Liver (tissue), 9 donors: ENCODE measurements around the gene PPP1R18. TPM values are rescaled to one million over a fixed set of nuclear protein-coding genes. Genes with fewer than 3 reads are reported as not detected.
A peak's percentile ranks its signal among the peaks of the same experiment; 100 is the strongest.

Source experiments
- DNase-seq: peaks from one replicate; pipeline ENCODE4 v3.0.0-alpha.2; 2017; ENCODE audit warnings: low spot score
- H3K27ac ChIP-seq, 2 donors: one replicate each; pipeline ENCODE4 v1.7.0; 2013; ENCODE audit warnings: inconsistent platforms in 2 of 2, low read length in 2 of 2, control low read depth in 1 of 2, low read depth in 1 of 2, mild to moderate bottlenecking in 1 of 2
- H3K27me3 ChIP-seq, 4 donors: one replicate each; pipeline versions ENCODE4 v1.6.1 to v1.7.0; 2013; ENCODE audit warnings: low read length in 3 of 4, inconsistent platforms in 1 of 4, mild to moderate bottlenecking in 1 of 4, moderate library complexity in 1 of 4; ENCODE audit not compliant: control insufficient read depth in 4 of 4, insufficient read depth in 4 of 4
- H3K36me3 ChIP-seq, 4 donors: one replicate each; pipeline versions ENCODE4 v1.6.1 to v1.7.0; 2013; ENCODE audit warnings: low read length in 3 of 4, mild to moderate bottlenecking in 3 of 4, low read depth in 1 of 4, moderate library complexity in 1 of 4; ENCODE audit not compliant: control insufficient read depth in 4 of 4, insufficient read depth in 3 of 4
- H3K4me1 ChIP-seq, 4 donors: one replicate each; pipeline versions ENCODE4 v1.6.1 to v1.7.0; 2013; ENCODE audit warnings: low read length in 3 of 4, mild to moderate bottlenecking in 3 of 4, moderate library complexity in 1 of 4; ENCODE audit not compliant: control insufficient read depth in 4 of 4, insufficient read depth in 4 of 4
- H3K4me3 ChIP-seq, 3 donors: one replicate each; pipeline versions ENCODE4 v1.6.1 to v1.7.0; 2013; ENCODE audit warnings: low read length in 3 of 3, control low read depth in 1 of 3, low read depth in 1 of 3, mild to moderate bottlenecking in 1 of 3
- H3K9ac ChIP-seq, 2 donors: one replicate each; pipeline ENCODE4 v1.7.0; 2013; ENCODE audit warnings: low read length in 2 of 2, mild to moderate bottlenecking in 2 of 2, moderate library complexity in 2 of 2, control low read depth in 1 of 2, low read depth in 1 of 2
- H3K9me3 ChIP-seq, 4 donors: one replicate each; pipeline versions ENCODE4 v1.6.1 to v1.7.0; 2013; ENCODE audit warnings: low read length in 3 of 4; ENCODE audit not compliant: control insufficient read depth in 4 of 4
- ATF3 ChIP-seq: IDR thresholded peaks from 2 replicates; pipeline ENCODE4 v1.6.1; 2016; ENCODE audit warnings: antibody characterized with exemption
- EGR1 ChIP-seq, 2 donors: IDR thresholded peaks; 2 replicates each; pipeline ENCODE4 v1.6.1; 2016 to 2018; ENCODE audit warnings: antibody characterized with exemption in 2 of 2, low read depth in 2 of 2
- FOXA1 ChIP-seq: IDR thresholded peaks from 2 replicates; pipeline ENCODE4 v1.6.1; 2016; ENCODE audit warnings: antibody characterized with exemption
- FOXA2 ChIP-seq: IDR thresholded peaks from 2 replicates; pipeline ENCODE4 v1.6.1; 2016; ENCODE audit warnings: antibody characterized with exemption
- GABPA ChIP-seq, 2 donors: IDR thresholded peaks in 1 of 2; conservative IDR thresholded peaks in 1 of 2; 2 replicates each; pipeline ENCODE4 v1.6.1; 2016; ENCODE audit warnings: antibody characterized with exemption in 2 of 2, mild to moderate bottlenecking in 1 of 2, moderate library complexity in 1 of 2
- HNF4A ChIP-seq, 2 donors: conservative IDR thresholded peaks; 2 replicates each; pipeline ENCODE4 v1.6.1; 2016; ENCODE audit warnings: antibody characterized with exemption in 2 of 2, mild to moderate bottlenecking in 2 of 2
- HNF4G ChIP-seq: IDR thresholded peaks from 2 replicates; pipeline ENCODE4 v1.6.1; 2016; ENCODE audit warnings: antibody characterized with exemption
- JUND ChIP-seq, 2 donors: IDR thresholded peaks; 2 replicates each; pipeline ENCODE4 v1.6.1; 2016; ENCODE audit warnings: antibody characterized with exemption in 2 of 2
- MAX ChIP-seq: IDR thresholded peaks from 2 replicates; pipeline ENCODE4 v1.6.1; 2016; ENCODE audit warnings: antibody characterized with exemption
- NR2F2 ChIP-seq: IDR thresholded peaks from 2 replicates; pipeline ENCODE4 v1.6.1; 2016; ENCODE audit warnings: antibody characterized with exemption
- RXRA ChIP-seq, 2 donors: IDR thresholded peaks; 2 replicates each; pipeline ENCODE4 v1.6.1; 2017 to 2018; ENCODE audit warnings: antibody characterized with exemption in 2 of 2, mild to moderate bottlenecking in 1 of 2
- SP1 ChIP-seq: IDR thresholded peaks from 2 replicates; pipeline ENCODE4 v1.6.1; 2018; ENCODE audit warnings: antibody characterized with exemption, mild to moderate bottlenecking
- TAF1 ChIP-seq: conservative IDR thresholded peaks from 2 replicates; pipeline ENCODE4 v1.6.1; 2016; ENCODE audit warnings: antibody characterized with exemption, mild to moderate bottlenecking
- YY1 ChIP-seq: IDR thresholded peaks from 2 replicates; pipeline ENCODE4 v1.6.1; 2016; ENCODE audit warnings: antibody characterized with exemption, mild to moderate bottlenecking
- WGBS: extraction: QIAGEN DNeasy Blood & Tissue Kit; methylation state at CpG from one replicate; pipeline ENCODE4 v1.1.7; 2013; 5-methylcytosine and 5-hydroxymethylcytosine counted together
- polyA plus RNA-seq, 2 donors: library from polyadenylated mRNA; stranded (reverse) in 1 of 2; unstranded in 1 of 2; fragments of 200-250 nt in 1 of 2; fragments of >200 nt in 1 of 2; fragmentation: Nextera tagmentation in 1 of 2; extraction: Ambion mirVana in 1 of 2; gene quantifications; one replicate each; pipeline versions ENCODE4 v1.2.1 to v1.2.3, GENCODE V29; 2013 to 2015
- total RNA-seq, 2 donors: library from RNA; depleted of rRNA; stranded (reverse); fragments of >200 nt; gene quantifications; one replicate each; pipeline ENCODE4 v1.2.3, GENCODE V29; 2014
- TF ChIP-seq, protein P1 (sequence below): IDR thresholded peaks from 2 replicates; pipeline ENCODE4 v1.6.1; 2016; ENCODE audit warnings: antibody characterized with exemption, mild to moderate bottlenecking
- TF ChIP-seq, protein P2 (sequence below): fragments of 150-350 bp; IDR thresholded peaks from 2 replicates; pipeline ENCODE4 v1.5.1; 2017; ENCODE audit warnings: improper control_type of control experiment, low read depth, low read length; ENCODE audit not compliant: missing input control
- TF ChIP-seq, protein P3 (sequence below): IDR thresholded peaks from 2 replicates; pipeline ENCODE4 v1.6.1; 2016; ENCODE audit warnings: antibody characterized with exemption
- donor health status: healthy.
- donor health status: healthy.
- donor health status: healthy.
- donor health status: healthy.
- donor health status: healthy.

The PPP1R18 gene
- total and polyA plus RNA-seq, 4 donors = 7.4 to 17.4 (median 11.5) TPM

- TF ChIP-seq, protein P1, sequence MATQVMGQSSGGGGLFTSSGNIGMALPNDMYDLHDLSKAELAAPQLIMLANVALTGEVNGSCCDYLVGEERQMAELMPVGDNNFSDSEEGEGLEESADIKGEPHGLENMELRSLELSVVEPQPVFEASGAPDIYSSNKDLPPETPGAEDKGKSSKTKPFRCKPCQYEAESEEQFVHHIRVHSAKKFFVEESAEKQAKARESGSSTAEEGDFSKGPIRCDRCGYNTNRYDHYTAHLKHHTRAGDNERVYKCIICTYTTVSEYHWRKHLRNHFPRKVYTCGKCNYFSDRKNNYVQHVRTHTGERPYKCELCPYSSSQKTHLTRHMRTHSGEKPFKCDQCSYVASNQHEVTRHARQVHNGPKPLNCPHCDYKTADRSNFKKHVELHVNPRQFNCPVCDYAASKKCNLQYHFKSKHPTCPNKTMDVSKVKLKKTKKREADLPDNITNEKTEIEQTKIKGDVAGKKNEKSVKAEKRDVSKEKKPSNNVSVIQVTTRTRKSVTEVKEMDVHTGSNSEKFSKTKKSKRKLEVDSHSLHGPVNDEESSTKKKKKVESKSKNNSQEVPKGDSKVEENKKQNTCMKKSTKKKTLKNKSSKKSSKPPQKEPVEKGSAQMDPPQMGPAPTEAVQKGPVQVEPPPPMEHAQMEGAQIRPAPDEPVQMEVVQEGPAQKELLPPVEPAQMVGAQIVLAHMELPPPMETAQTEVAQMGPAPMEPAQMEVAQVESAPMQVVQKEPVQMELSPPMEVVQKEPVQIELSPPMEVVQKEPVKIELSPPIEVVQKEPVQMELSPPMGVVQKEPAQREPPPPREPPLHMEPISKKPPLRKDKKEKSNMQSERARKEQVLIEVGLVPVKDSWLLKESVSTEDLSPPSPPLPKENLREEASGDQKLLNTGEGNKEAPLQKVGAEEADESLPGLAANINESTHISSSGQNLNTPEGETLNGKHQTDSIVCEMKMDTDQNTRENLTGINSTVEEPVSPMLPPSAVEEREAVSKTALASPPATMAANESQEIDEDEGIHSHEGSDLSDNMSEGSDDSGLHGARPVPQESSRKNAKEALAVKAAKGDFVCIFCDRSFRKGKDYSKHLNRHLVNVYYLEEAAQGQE = peak; percentile 60
- TF ChIP-seq EGR1 (IDR thresholded peaks at IDR 0.05; ENCODE audit: low read depth in 2 of 2) = no peak
Observed at GRCh38 chr6:30709101-30709868, 22.8 kb upstream of the PPP1R18 start (continued).

DNA sequence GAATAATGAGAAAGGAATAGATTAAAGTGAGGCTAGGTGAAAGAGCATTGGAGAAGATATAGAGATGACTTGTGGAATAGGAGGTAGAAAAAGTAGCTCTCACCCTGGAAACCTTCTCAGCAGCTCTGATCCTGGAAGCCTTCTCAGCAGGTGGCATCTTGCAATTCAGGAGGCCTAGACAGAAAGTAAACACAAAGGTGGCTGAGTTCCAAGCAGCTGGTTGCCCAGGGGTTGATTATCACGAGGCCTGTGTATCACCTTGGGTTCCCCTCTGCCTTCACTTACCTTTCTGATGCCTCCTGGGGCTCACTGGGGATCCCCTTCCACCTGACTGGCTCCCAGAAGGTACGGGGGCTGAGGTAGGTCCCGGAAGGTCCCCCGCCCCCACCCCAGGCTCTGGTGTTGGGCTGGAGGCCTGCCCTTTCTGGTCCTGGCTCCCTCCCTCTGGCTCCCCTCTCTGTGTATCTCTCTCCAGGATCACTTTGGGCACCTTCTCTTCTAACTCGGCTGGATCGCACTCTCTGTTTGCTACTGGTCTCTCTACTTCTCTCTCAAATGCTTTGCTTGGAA, 20.9 kb upstream of the PPP1R18 start:
- DNase-seq = no peak

GRCh38 chr6:30705620-30706019, 19.2 kb upstream of the PPP1R18 start:
- Histone ChIP-seq H3K4me3 (no peak overlapping the region), H3K9ac (no peak overlapping the region), H3K27ac (no peak overlapping the region), H3K9me3 (no peaks in the 10 kb centered on the region), H3K4me1 (peaks cover 7 to 34% (median 22%) of the 10 kb centered on the region in 4 donors), H3K36me3 (peaks cover 3 to 22% (median 10%) of the 10 kb centered on the region in 4 donors), H3K27me3 (no peaks in the 10 kb centered on the region)
- DNase-seq = no peak
- TF ChIP-seq GABPA (IDR thresholded peaks at IDR 0.05 in 1 of 2, conservative IDR thresholded peaks at IDR 0.05 in 1 of 2) (no peak), YY1 (no peak), FOXA1 (no peak), JUND (IDR thresholded peaks at IDR 0.05) (no peak), HNF4G (no peak), NR2F2 (no peak), HNF4A (conservative IDR thresholded peaks at IDR 0.05) (no peak), ATF3 (no peak), RXRA (IDR thresholded peaks at IDR 0.05) (no peak), MAX (no peak), TAF1 (no peak), SP1 (no peak)
- TF ChIP-seq, protein P2, sequence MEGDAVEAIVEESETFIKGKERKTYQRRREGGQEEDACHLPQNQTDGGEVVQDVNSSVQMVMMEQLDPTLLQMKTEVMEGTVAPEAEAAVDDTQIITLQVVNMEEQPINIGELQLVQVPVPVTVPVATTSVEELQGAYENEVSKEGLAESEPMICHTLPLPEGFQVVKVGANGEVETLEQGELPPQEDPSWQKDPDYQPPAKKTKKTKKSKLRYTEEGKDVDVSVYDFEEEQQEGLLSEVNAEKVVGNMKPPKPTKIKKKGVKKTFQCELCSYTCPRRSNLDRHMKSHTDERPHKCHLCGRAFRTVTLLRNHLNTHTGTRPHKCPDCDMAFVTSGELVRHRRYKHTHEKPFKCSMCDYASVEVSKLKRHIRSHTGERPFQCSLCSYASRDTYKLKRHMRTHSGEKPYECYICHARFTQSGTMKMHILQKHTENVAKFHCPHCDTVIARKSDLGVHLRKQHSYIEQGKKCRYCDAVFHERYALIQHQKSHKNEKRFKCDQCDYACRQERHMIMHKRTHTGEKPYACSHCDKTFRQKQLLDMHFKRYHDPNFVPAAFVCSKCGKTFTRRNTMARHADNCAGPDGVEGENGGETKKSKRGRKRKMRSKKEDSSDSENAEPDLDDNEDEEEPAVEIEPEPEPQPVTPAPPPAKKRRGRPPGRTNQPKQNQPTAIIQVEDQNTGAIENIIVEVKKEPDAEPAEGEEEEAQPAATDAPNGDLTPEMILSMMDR = no peak
- TF ChIP-seq, protein P3, sequence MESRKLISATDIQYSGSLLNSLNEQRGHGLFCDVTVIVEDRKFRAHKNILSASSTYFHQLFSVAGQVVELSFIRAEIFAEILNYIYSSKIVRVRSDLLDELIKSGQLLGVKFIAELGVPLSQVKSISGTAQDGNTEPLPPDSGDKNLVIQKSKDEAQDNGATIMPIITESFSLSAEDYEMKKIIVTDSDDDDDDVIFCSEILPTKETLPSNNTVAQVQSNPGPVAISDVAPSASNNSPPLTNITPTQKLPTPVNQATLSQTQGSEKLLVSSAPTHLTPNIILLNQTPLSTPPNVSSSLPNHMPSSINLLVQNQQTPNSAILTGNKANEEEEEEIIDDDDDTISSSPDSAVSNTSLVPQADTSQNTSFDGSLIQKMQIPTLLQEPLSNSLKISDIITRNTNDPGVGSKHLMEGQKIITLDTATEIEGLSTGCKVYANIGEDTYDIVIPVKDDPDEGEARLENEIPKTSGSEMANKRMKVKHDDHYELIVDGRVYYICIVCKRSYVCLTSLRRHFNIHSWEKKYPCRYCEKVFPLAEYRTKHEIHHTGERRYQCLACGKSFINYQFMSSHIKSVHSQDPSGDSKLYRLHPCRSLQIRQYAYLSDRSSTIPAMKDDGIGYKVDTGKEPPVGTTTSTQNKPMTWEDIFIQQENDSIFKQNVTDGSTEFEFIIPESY = no peak
- TF ChIP-seq, protein P1 = no peak
- WGBS = 98% methylated on average over 4 of the region's 4 CpGs

More for the DNA sequence above, 20.9 kb upstream of the PPP1R18 start:
- no peaks in the 10 kb centered on the region for H3K27me3 ChIP-seq
- WGBS = 81% methylated on average over 6 of the region's 6 CpGs
- H3K4me3 ChIP-seq = no peak overlapping the region
- no peaks in the 10 kb centered on the region for H3K9me3 ChIP-seq
- TF ChIP-seq FOXA2 = peak; percentile 44
- TF ChIP-seq JUND (IDR thresholded peaks at IDR 0.05) = no peak
- no peak overlapping the region for H3K27ac ChIP-seq
- peaks cover 7 to 36% (median 22%) of the 10 kb centered on the region in 4 donors for H3K4me1 ChIP-seq
- H3K9ac ChIP-seq = no peak overlapping the region
- peaks cover 3 to 33% (median 15%) of the 10 kb centered on the region in 4 donors for H3K36me3 ChIP-seq
